ENCODE results near the gene NDFIP1. TPM values are rescaled to one million over a fixed set of nuclear protein-coding genes. Genes with fewer than 3 reads are reported as not detected.

Gene NDFIP1
- total and polyA plus RNA-seq, 2 of the 4 experiments (the other 2 are of a cell fraction): 7.7 to 15.4 TPM

DNA sequence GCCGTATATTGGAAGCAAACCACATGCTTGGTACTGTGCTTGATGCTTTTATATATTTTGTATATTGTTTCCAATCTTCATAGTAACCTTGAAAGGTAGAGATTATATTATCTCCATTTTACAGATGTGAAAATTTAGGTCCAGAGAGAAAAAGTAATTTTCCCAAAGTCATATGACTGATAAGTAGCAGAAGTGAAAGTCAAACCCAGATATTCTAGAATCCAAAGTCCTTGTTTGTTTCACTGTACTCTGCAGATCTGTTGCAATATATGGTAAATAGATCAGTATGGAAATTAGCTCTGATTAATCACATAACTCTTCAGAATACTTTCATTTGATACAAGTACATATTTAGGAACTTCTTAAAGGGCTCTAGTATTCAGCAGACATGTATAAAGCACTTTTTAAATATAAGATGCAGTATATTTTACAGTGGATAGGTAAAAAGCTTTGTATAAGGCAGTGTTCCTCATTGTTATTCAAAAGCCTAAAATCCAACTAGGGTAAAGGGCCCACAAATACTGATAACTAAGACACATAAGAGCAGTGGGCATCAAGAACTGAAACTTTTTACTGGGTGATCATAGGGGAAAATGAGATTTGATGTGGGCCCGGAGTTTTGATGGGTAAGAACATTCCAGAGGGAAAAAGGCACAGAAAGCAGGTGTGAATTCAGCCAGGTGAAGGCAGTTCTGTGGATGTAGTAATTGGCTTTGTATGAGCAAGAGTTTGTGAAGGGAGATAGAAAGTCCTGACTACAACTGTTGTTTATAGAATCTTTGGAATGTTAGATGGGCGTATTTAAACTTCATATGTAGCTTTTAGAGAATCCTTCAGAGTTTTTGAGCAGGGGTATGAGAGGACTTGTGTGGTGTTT is 25.0 kb downstream of the NDFIP1 start:
- Histone ChIP-seq H3K9me1 (ENCODE audit: insufficient read depth, low read length) (0 out of 2 replicates have a peak, but pooled peaks cover 3% of the 10 kb centered on the region), H3K36me3 (ENCODE audit: control insufficient read depth, insufficient read depth, low read length) (peaks cover 20% of the 10 kb centered on the region), H3K9ac (ENCODE audit: low read depth, low read length) (no peak overlapping the region), H3K4ac (ENCODE audit: low read depth, low read length) (no peak overlapping the region), H3K4me3 (ENCODE audit: insufficient read depth, low read depth, low read length) (no peak overlapping the region), H2AK9ac (replicated peaks; ENCODE audit: low read depth, low read length, poor library complexity) (no peak overlapping the region), H2BK5ac (ENCODE audit: low read depth, low read length, poor library complexity, severe bottlenecking) (no peak overlapping the region), H3K56ac (ENCODE audit: extremely low read depth, insufficient read depth, low read length) (no peak overlapping the region), H2AK5ac (ENCODE audit: low read depth, low read length) (no peak overlapping the region), H2BK20ac (ENCODE audit: low read depth, low read length) (no peak overlapping the region), H4K5ac (ENCODE audit: low read depth, low read length) (no peak overlapping the region), H3K23ac (ENCODE audit: low read depth, low read length) (no peak overlapping the region), H3K4me2 (ENCODE audit: low read depth, low read length) (no peak overlapping the region), H3K27me3 (ENCODE audit: control insufficient read depth, insufficient read depth, low read length) (no peaks in the 10 kb centered on the region), H3K27ac (ENCODE audit: insufficient read depth, low read length) (no peak overlapping the region), H3K18ac (ENCODE audit: low read depth, low read length) (no peak overlapping the region), H4K20me1 (ENCODE audit: insufficient read depth, low read length) (peaks cover 5% of the 10 kb centered on the region), H3K9me3 (ENCODE audit: control insufficient read depth, insufficient read depth, low read length) (no peaks in the 10 kb centered on the region), H2AFZ (replicated peaks; ENCODE audit: low read length, poor library complexity) (no peak overlapping the region), H4K8ac (ENCODE audit: low read depth in 2 of 2, low read length in 2 of 2) (no peak overlapping the region), H2BK120ac (ENCODE audit: low read depth, low read length) (no peak overlapping the region), H4K91ac (ENCODE audit: insufficient read depth, low read depth, low read length) (no peak overlapping the region), H3K4me1 (ENCODE audit: control insufficient read depth, insufficient read depth, low read length) (0 out of 2 replicates have a peak, but pooled peaks cover 2% of the 10 kb centered on the region), H3K79me1 (ENCODE audit: low read depth in 1 of 2, low read length in 2 of 2) (peaks cover 25 to 35% of the 10 kb centered on the region in 2 experiments), H2BK15ac (ENCODE audit: low read depth, low read length) (no peak overlapping the region), H3K14ac (replicated peaks; ENCODE audit: low read depth, low read length) (no peak overlapping the region)
- in situ Hi-C loops (cut with MboI; ENCODE audit: low sequenced_read_pairs) (no loop called here), intact Hi-C loops (cut with micrococcal nuclease) (no loop called here), dilution Hi-C loops (cut with HindIII; ENCODE audit: low sequenced_read_pairs, unreplicated experiment) (loop anchor here (25.0 kb wide), 2 partner anchors 146 to 404 kb away; no protein-coding TSS in a partner anchor)
- DNase-seq (no peak), ATAC-seq (ENCODE audit: low read depth) (no peak)
- ChIA-PET POLR2A (ENCODE audit: unreplicated experiment) (no interaction called here), CTCF (no interaction called here)
- no CpG with 5 or more reads among the region's 3 CpGs for WGBS, 2 experiments (ENCODE audit: extremely low coverage in 2 of 2, insufficient read length in 1 of 2)
- TF ChIP-seq, protein P1, sequence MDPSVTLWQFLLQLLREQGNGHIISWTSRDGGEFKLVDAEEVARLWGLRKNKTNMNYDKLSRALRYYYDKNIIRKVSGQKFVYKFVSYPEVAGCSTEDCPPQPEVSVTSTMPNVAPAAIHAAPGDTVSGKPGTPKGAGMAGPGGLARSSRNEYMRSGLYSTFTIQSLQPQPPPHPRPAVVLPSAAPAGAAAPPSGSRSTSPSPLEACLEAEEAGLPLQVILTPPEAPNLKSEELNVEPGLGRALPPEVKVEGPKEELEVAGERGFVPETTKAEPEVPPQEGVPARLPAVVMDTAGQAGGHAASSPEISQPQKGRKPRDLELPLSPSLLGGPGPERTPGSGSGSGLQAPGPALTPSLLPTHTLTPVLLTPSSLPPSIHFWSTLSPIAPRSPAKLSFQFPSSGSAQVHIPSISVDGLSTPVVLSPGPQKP (IDR thresholded peaks at IDR 0.05; ENCODE audit: borderline replicate concordance, low read depth, low read length): no peak
- TF ChIP-seq MXI1 (IDR thresholded peaks at IDR 0.05; ENCODE audit: borderline replicate concordance, low read depth, low read length) (no peak), RAD21 (IDR thresholded peaks at IDR 0.05; ENCODE audit: low read length) (no peak), FOS (IDR thresholded peaks at IDR 0.05; ENCODE audit: low read depth, low read length) (no peak), BHLHE40 (IDR thresholded peaks at IDR 0.05; ENCODE audit: low read depth, low read length) (no peak), CHD1 (IDR thresholded peaks at IDR 0.05; ENCODE audit: low read depth, low read length) (no peak), RCOR1 (IDR thresholded peaks at IDR 0.05; ENCODE audit: insufficient replicate concordance, low read length) (no peak), CEBPB (IDR thresholded peaks at IDR 0.05; ENCODE audit: low read depth, low read length) (no peak), SMC3 (IDR thresholded peaks at IDR 0.05; ENCODE audit: low read depth, low read length) (no peak)
- TF ChIP-seq, protein P2, sequence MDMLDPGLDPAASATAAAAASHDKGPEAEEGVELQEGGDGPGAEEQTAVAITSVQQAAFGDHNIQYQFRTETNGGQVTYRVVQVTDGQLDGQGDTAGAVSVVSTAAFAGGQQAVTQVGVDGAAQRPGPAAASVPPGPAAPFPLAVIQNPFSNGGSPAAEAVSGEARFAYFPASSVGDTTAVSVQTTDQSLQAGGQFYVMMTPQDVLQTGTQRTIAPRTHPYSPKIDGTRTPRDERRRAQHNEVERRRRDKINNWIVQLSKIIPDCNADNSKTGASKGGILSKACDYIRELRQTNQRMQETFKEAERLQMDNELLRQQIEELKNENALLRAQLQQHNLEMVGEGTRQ (IDR thresholded peaks at IDR 0.05; ENCODE audit: low read depth, low read length): no peak
- BruUV-seq (replicated peaks): no TSS peak
